PC-9 (cell line): ENCODE data around the gene MAP7D2. TPM values are rescaled to one million over a fixed set of nuclear protein-coding genes. Genes with fewer than 3 reads are reported as not detected.

Experiments used
- BruUV-seq: library from RNA; stranded (reverse); fragments of 400-500 nt; replicated peaks from 2 replicates; lab custom pipeline; 2021; lab: Mats Ljungman, UMichigan
- CTCF ChIA-PET: fragments of 300-600 bp; sonication (Branson Sonifier 250); formaldehyde crosslinking; loops from one replicate; lab custom pipeline; 2022; ENCODE audit warnings: antibody characterized with exemption; lab: Charles Lee
- POLR2A ChIA-PET: fragments of 300-600 bp; sonication (Branson Sonifier 250); formaldehyde crosslinking; loops from one replicate; lab custom pipeline; 2022; ENCODE audit warnings: antibody characterized with exemption; ENCODE audit not compliant: unreplicated experiment; lab: Charles Lee
- DNase-seq, 2 experiments: peaks; one replicate each; pipeline versions ENCODE4 v3.0.0 to v3.0.0-alpha.2; 2015 to 2022; ENCODE audit warnings: mixed read lengths in 1 of 2
- H2AFZ ChIP-seq: fragments of 200-600 bp; sonication (generic); 2 replicates; pipeline ENCODE4 v1.8.1; 2017; ENCODE audit warnings: antibody characterized with exemption
- H3F3A ChIP-seq: fragments of 200-600 bp; sonication (generic); 2 replicates; pipeline ENCODE4 v1.8.1; 2017; ENCODE audit warnings: antibody characterized with exemption, mild to moderate bottlenecking, low read depth; ENCODE audit not compliant: insufficient read depth
- H3K27ac ChIP-seq: fragments of 200-600 bp; sonication (generic); 2 replicates; pipeline ENCODE4 v1.6.1; 2016; ENCODE audit warnings: mixed run types
- H3K27me3 ChIP-seq: fragments of 200-600 bp; sonication (generic); 2 replicates; pipeline ENCODE4 v1.6.1; 2016; ENCODE audit warnings: low read depth, mixed run types; ENCODE audit not compliant: insufficient read depth
- H3K36me3 ChIP-seq: fragments of 200-600 bp; sonication (generic); 2 replicates; pipeline ENCODE4 v1.6.1; 2016; ENCODE audit warnings: low read depth, mixed run types
- H3K4me1 ChIP-seq: fragments of 200-600 bp; sonication (generic); replicated peaks from 2 replicates; pipeline ENCODE4 v1.6.1; 2016; ENCODE audit warnings: mixed run types; ENCODE audit not compliant: insufficient read depth
- H3K4me2 ChIP-seq: fragments of 200-600 bp; sonication (generic); 2 replicates; pipeline ENCODE4 v1.6.1; 2017; ENCODE audit warnings: mixed run types
- H3K4me3 ChIP-seq: fragments of 200-600 bp; sonication (generic); 2 replicates; pipeline ENCODE4 v1.6.1; 2016; ENCODE audit warnings: mixed run types
- H3K79me2 ChIP-seq: fragments of 200-600 bp; sonication (generic); 2 replicates; pipeline ENCODE4 v1.6.1; 2017; ENCODE audit warnings: low read depth, mixed run types
- H3K9me2 ChIP-seq: fragments of 200-600 bp; sonication (generic); 2 replicates; pipeline ENCODE4 v1.8.1; 2017; ENCODE audit warnings: mild to moderate bottlenecking; ENCODE audit not compliant: insufficient read depth
- H3K9me3 ChIP-seq: fragments of 200-600 bp; sonication (generic); 2 replicates; pipeline ENCODE4 v1.8.1; 2016; ENCODE audit warnings: low read depth; ENCODE audit not compliant: insufficient read depth
- H4K20me1 ChIP-seq: fragments of 200-600 bp; sonication (generic); 2 replicates; pipeline ENCODE4 v1.8.1; 2017; ENCODE audit not compliant: insufficient read depth
- CTCF ChIP-seq: fragments of 200-600 bp; sonication (generic); conservative IDR thresholded peaks from 2 replicates; pipeline ENCODE4 v1.6.1; 2017; ENCODE audit warnings: mixed run types, antibody characterized with exemption, mild to moderate bottlenecking, moderate library complexity
- EZH2 ChIP-seq: fragments of 200-600 bp; sonication (generic); IDR thresholded peaks from 2 replicates; pipeline ENCODE4 v1.8.0; 2017; ENCODE audit warnings: antibody characterized with exemption, low read depth
- intact Hi-C: fragments of 100-400 bp; cut with micrococcal nuclease; formaldehyde crosslinking; loops from one replicate; pipeline ENCODE4 v1.10.0; 2022; ENCODE audit not compliant: unreplicated experiment
- total RNA-seq: library from RNA; stranded (reverse); gene quantifications from 2 replicates; pipeline ENCODE4 v1.2.3, GENCODE V29; 2021

The MAP7D2 gene
- total RNA-seq, 1 experiment from 2014 or later, result not detected

GRCh38 chrX:20124964-20125363 lies 8.3 kb upstream of the MAP7D2 start:
- H3K4me3 ChIP-seq, result no peak overlapping the region
- no peaks in the 10 kb centered on the region for H3K4me1 ChIP-seq
- intact Hi-C loops, result no loop called here
- DNase-seq, result no peak
- no peaks in the 10 kb centered on the region for H3K27me3 ChIP-seq
- no peak for TF ChIP-seq CTCF
- no peak for TF ChIP-seq EZH2
- ChIA-PET CTCF (no interaction called here), POLR2A (no interaction called here)
- H3K36me3 ChIP-seq, result 0 out of 2 replicates have a peak, but pooled peaks cover 12% of the 10 kb centered on the region
- H3K4me2 ChIP-seq, result no peak overlapping the region
- no peaks in the 10 kb centered on the region for H4K20me1 ChIP-seq
- no peak overlapping the region for H3K27ac ChIP-seq
- H3F3A ChIP-seq, result peaks cover 20% of the 10 kb centered on the region; the same call in 1 of the 2 replicates
- H3K9me2 ChIP-seq, result no peaks in the 10 kb centered on the region
- BruUV-seq, result no TSS peak
- no peaks in the 10 kb centered on the region for H3K9me3 ChIP-seq
- no peaks in the 10 kb centered on the region for H3K79me2 ChIP-seq
- no peak overlapping the region for H2AFZ ChIP-seq

- H3K4me2 ChIP-seq, result peak overlapping the region; percentile 54
- ChIA-PET POLR2A (interaction anchor here (0.6 kb wide), 1 partner anchor 1119 kb away, joined by 7 read pairs; no protein-coding TSS in a partner anchor), CTCF (interaction anchor here (0.5 to 0.7 kb wide), 3 partner anchors 312 to 586 kb away, joined by 3 to 4 read pairs (median 3); no protein-coding TSS in a partner anchor)
- no peaks in the 10 kb centered on the region for H3F3A ChIP-seq
- no peaks in the 10 kb centered on the region for H3K9me2 ChIP-seq
- H3K4me3 ChIP-seq, result no peak overlapping the region
- DNase-seq, result peak; percentile 9 to 54
- H2AFZ ChIP-seq, result no peak overlapping the region
- H3K27me3 ChIP-seq, result no peaks in the 10 kb centered on the region
- TF ChIP-seq EZH2 (no peak), CTCF (no peak)
- peak overlapping the region; percentile 58 for H3K27ac ChIP-seq
- no peaks in the 10 kb centered on the region for H3K36me3 ChIP-seq
- intact Hi-C loops, result loop anchor here (10.0 kb wide), 1 partner anchor 213 kb away; no protein-coding TSS in a partner anchor
- no peaks in the 10 kb centered on the region for H3K79me2 ChIP-seq
- H4K20me1 ChIP-seq, result no peaks in the 10 kb centered on the region
- no peaks in the 10 kb centered on the region for H3K9me3 ChIP-seq
- no TSS peak for BruUV-seq
- peaks cover 14% of the 10 kb centered on the region for H3K4me1 ChIP-seq
These were observed 1.5 kb upstream of the MAP7D2 start for GRCh38 chrX:20118065-20118824.

- DNase-seq, result no peak
- intact Hi-C loops, result loop anchor here (10.0 kb wide), 1 partner anchor 211 kb away; no protein-coding TSS in a partner anchor
- Histone ChIP-seq H3F3A (no peaks in the 10 kb centered on the region), H2AFZ (no peak overlapping the region), H3K79me2 (no peaks in the 10 kb centered on the region), H3K4me3 (no peak overlapping the region), H3K27me3 (no peaks in the 10 kb centered on the region), H4K20me1 (no peaks in the 10 kb centered on the region), H3K4me2 (no peak overlapping the region), H3K36me3 (no peaks in the 10 kb centered on the region), H3K4me1 (peaks cover 14% of the 10 kb centered on the region), H3K9me2 (no peaks in the 10 kb centered on the region), H3K27ac (no peak overlapping the region), H3K9me3 (no peaks in the 10 kb centered on the region)
- TF ChIP-seq EZH2 (no peak), CTCF (no peak)
- ChIA-PET POLR2A (no interaction called here), CTCF (no interaction called here)
- BruUV-seq, result no TSS peak
These were observed 575 bp downstream of the MAP7D2 start for GRCh38 chrX:20116087-20116576.
